GM18873 (cell line): Measurements from ENCODE around the gene BTBD10.

Experiments
- ATAC-seq: cut with Tn5 transposase; IDR thresholded peaks from one replicate; pipeline ENCODE4 v1.9.1; 2021; ENCODE audit warnings: mild to moderate bottlenecking, moderate library complexity, moderate number of reproducible peaks; ENCODE audit not compliant: unreplicated experiment, low FRiP score

BTBD10 gene

GRCh38 chr11:13462901-13463778, at the start of gene BTBD10:
Gene BTBD10, minus strand, starts transcription at chr11:13463222. Its CDS starts 18,098 bp downstream, at chr11:13445124.
- peak; percentile 93 for ATAC-seq

- no peak for ATAC-seq
These were observed 40.4 kb upstream of the BTBD10 start for GRCh38 chr11:13503393-13503792.

- ATAC-seq, result no peak
These were observed 39.5 kb upstream of the BTBD10 start for GRCh38 chr11:13502492-13502891.

DNA sequence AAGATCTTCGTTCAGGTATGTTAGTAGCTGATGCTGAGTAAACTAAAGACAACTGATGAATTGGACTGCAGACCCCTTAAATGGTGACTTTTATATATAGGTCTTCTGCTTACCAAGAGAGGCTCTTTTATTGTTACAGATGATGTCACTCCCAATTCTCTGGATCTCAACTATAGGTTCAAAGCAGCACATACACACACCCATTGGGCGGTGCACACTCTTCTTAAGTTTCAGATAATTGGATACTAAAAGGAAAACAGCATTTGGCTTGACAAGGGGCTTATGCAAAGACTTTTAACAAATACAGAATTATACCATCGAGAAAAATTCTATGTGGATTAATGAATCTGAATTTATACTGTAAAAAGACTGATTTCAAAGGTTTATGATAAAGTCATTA, 32.9 kb upstream of the BTBD10 start, which contains the start of gene PTH:
Gene PTH, minus strand, starts transcription at position 69 of the 400 bp plus-strand sequence. CDS start 3,142 bp downstream, outside the sequence.
- ATAC-seq, result no peak

GRCh38 chr11:13494051-13494450, 31.0 kb upstream of the BTBD10 start:
- no peak for ATAC-seq

DNA sequence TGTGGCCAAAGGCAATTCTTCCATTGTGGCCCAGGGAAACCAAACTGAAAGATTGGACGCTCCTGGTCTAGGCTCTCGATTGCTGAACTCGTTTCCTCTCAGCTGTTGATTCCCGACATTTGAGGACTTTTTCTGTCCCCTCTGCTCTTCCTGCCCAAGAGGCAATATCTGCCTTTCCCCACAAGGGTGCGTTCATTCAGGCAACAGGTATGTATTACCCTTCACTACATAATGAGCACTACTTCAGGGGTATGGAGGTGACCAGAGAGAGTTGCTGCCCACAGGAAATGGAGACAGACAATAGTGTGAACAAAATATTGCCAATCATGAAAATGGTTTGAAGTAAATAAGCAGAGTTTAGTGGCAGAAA, 24.6 kb upstream of the BTBD10 start:
- ATAC-seq, result no peak

GRCh38 chr11:13486926-13487660, 24.1 kb upstream of the BTBD10 start:
- no peak for ATAC-seq

GRCh38 chr11:13480198-13480597, 17.2 kb upstream of the BTBD10 start:
- no peak for ATAC-seq

- ATAC-seq, result no peak
These were observed 16.7 kb upstream of the BTBD10 start for GRCh38 chr11:13479688-13480087.

DNA sequence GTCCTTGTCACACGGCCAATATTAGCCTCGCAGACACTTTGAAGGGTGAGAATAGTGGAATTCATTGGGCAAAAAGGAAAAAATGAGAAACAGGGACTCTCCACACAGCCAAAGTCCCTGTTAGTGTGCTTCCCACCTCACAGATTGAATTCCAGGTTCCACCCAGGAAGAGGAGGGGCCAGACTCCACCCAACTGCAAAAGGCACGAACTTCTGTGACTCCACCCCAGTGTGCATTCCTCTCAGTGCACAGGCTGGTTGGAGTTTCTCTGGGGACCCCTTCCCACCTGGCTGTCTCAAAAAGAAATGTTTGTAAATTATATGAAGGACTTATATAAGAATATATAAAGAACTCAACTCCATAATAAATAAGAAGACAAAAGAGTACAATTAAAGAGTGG, 12.1 kb upstream of the BTBD10 start:
- no peak for ATAC-seq

DNA sequence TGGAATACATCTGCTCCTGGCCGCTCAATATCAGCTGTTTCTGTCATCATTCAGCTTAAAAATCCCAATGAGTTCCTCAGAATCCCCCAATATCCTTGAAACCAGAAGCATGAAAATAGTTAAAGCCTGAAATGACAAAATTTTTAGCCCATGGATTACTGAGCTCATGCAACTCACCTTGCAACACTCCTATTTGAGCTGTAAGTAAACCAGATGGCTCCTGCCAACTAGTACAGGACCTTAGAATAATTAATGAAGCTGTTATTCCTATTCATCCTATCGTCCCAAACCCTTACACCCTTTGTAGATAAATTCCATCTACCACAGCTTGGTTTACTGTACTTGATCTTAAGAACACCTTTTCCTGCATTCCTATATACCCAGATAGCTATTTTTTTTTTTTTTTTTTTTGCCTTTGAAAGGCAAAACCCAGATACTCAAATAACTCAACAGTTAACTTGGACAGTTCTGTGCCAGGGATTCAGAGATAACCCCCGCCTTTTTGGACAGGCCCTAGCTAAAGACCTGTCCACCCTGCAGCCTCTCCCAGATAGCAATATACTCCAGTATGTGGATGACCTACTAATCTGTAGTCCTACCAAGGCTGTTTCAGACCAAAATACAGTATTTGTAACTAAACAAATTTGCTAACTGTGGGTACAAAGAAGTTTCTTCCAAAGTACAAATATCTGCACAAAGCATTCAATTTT, 10.1 kb upstream of the BTBD10 start:
- no peak for ATAC-seq

GRCh38 chr11:13468750-13469149, 5.7 kb upstream of the BTBD10 start:
- ATAC-seq, result no peak

GRCh38 chr11:13465909-13466371, 2.9 kb upstream of the BTBD10 start:
- ATAC-seq, result no peak

- no peak for ATAC-seq
These were observed 813 bp upstream of the BTBD10 start for GRCh38 chr11:13463779-13464290.

DNA sequence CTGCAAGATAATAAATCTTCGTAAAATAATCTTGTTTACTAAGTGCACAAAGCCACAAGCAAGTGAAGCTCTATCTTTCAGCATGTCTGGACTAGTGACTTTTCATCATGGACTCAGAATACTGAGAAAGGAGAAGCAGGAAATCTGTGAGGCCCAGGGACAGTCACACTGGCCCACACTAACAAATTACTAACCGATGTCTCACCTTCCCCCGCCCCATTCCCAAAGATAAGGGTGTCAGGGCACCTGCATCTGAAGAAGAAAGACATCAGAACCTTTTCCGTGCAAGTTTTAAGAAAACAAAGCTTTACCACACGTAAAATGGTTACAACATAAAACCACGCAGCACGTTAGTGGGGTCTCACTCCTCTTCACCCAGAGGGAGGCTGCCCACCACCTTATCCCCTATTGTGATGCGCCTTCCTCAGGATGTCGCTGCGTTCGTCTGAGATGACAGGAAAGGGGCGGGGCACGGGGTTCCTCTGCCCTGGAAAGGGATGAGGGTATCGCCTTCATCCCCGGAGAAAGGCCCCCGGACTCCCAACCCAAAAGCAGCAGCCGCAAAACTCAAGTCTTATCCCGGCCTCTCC, 616 bp downstream of the BTBD10 start:
- ATAC-seq, result peak; percentile 37

- no peak for ATAC-seq
These were observed 1.7 kb downstream of the BTBD10 start for GRCh38 chr11:13461291-13461690.

- ATAC-seq, result no peak
These were observed 12.1 kb downstream of the BTBD10 start for GRCh38 chr11:13450832-13451397.

- no peak for ATAC-seq
These were observed 13.5 kb downstream of the BTBD10 start for GRCh38 chr11:13449522-13449921.

DNA sequence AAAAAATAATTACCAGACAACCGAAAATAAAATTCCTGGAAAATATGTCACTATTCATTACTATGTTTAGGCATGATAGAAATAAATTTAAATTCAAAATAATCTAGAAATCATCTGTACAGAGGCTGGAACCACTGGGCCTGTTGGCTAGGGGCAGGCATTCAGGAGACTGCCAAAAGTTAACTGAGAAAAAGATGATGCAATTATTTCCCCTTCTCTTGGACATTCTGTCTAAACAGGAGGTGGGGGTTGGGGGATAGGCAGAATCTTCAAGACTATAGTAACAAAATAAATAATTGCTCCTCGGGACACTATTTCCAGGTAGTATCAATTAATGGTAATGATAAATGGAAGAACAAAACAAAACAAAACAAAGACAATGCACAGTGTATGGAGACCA, 14.1 kb downstream of the BTBD10 start:
- ATAC-seq, result no peak

DNA sequence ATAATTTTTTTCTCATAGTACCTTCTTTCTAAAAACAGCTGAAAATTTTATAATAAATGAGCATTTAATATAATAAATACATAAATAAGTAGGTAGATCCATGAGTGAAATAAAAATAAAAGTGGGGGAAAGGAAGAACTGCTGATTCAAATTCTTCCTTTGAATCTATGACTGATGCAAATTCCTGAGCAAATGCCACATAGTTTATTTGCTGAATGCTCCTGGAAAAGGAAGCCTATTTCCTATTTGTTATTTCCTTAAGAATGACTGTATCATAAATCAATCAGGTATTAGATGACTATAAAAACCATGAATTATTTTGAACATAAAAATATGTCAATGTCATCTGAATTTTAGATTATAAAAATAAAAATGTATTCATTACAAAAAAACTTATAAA, 16.6 kb downstream of the BTBD10 start:
- ATAC-seq, result no peak
